KG1 (cell line): ENCODE measurements around the gene ARHGEF19.
"Not testable (repeated sequence)": the region's sequence is repeated elsewhere in the genome, so short reads cannot be mapped to it uniquely, and the experiment has no call there.

ENCODE experiments used
- DNase-seq: peaks from one replicate; lab custom pipeline; 2025; lab: John Stamatoyannopoulos, UW

ARHGEF19 gene

DNA sequence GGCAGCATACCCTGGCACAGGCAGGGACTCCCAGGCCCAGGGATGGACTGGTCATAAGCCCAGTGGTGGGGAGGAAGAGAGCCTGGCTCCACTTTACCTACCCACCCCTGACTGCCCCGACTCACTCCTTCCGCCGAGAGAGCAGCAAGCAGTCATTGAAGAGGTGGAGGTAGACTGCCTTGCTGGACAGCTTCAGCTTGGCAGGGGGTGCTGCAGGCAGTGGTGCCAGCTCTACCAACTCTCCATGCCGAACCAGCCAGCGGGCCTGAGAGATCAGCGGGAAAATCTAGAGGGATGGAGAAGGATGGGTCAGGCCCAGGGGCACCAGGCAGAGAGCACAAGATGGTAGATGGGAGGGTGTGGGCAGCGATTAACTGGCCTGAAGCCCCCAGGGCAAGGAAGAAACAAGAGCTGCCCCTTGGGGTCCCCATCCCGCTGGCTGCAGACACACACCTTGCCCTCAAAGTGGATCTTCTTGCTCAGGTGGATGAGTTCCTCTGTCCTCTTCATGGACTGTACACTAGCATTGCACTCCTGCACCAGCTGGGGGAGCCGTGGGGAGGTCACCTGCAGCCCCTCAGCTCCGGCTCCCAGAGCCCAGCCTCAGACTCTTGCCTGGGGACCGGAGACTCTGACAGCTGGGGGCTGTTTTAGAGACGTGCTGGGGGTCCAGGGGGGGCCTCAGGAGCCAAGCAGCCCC lies 7.7 kb downstream of the ARHGEF19 start:
- no peak for DNase-seq

GRCh38 chr1:16204216-16204615 lies 8.2 kb downstream of the ARHGEF19 start:
- DNase-seq, result no peak

DNA sequence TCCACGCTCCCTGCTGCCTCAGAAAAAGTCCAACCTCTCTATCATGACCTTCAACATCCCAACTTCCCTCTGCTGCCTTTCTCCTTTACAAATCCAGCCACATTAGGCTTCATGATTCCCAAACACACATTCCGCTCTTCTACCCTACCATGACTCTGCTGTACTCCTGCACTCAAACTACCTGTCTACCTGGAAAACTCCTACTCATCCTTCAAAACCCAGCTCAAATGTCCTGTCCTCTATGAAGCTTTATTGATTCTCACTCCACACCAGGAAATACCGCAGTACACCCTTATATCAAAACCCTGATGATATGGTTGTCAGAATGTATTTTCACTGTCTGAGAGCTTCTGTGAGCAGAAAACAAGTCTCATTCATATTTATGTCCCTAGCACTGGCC lies 8.9 kb downstream of the ARHGEF19 start:
- no peak for DNase-seq

- DNase-seq, result no peak
These were observed 9.9 kb downstream of the ARHGEF19 start for GRCh38 chr1:16202281-16203210.

- no peak for DNase-seq
These were observed 12.8 kb downstream of the ARHGEF19 start for GRCh38 chr1:16199700-16200099.

DNA sequence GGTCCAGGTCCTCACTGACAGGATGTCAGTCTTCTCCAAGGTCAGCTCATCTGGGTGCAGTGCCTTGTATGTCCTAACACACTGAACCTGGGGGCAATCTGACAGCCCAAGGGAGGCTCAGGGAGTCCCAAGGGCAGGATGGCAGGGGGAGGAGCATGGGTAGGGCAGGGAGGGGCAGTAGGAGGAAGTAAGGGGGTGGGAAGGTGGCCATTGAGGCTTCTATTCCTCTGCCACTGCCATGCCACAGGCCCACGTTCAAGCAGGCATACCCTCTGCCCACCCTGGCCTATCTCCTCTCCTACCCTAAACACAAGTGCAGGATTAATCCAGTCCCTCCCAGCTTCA lies 13.3 kb downstream of the ARHGEF19 start:
- no peak for DNase-seq

DNA sequence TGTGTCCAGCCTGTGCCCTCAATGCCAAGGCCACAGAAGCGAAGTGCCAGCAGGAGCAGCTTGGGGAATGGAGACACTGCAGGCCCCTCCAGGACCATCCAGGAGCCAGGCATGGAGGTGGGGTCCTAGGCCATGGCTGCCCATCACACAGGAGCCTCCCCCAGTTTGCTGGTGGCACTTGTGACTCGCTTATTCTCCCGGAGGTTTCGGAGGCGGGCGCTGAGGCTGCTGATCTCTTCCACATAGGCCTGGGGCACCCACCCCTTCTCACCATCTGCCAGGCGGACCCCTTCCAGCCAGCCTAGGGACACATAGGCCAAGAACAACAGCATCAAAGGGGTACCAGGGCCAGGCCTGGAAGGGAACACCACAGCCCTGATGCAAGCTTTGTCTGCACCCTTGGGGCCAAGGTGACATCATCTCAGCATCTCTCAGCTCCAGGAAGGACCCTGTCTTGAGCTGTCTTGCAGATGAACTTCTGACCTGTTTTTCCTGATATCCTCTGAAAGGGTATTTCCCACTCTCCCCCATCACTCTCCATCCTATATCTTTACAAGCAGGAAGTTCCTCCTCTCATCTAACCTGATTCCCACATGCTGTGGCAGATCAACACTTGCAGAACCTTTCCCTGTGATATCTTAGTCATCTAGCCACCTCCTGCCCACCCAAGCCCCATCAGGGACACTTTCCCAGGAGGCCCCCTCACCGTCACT lies 13.9 kb downstream of the ARHGEF19 start:
- no peak for DNase-seq

- no peak for DNase-seq
These were observed 15.6 kb downstream of the ARHGEF19 start for GRCh38 chr1:16196874-16197273.

DNA sequence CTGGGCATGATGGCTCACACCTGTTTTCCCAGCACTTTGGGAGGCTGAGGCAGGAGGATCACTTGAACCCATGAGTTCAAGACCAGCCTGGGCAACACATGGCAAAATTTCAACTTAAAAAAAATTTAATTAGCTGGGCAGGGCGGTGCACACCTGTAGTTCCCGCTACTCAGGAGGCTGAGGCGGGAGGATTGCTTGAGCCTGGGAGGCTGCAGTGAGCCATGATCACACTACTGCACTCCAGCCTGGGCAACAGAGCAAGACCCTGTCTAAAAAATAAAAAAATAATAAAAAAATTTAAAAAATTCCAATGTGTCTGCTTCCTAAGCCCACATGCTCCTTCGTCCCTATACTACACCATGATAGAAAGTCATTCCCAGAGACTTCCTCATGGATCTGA lies 16.3 kb downstream of the ARHGEF19 start:
- DNase-seq, result not testable (repeated sequence)

- DNase-seq, result no peak
These were observed 16.9 kb downstream of the ARHGEF19 start for GRCh38 chr1:16195518-16195905.

DNA sequence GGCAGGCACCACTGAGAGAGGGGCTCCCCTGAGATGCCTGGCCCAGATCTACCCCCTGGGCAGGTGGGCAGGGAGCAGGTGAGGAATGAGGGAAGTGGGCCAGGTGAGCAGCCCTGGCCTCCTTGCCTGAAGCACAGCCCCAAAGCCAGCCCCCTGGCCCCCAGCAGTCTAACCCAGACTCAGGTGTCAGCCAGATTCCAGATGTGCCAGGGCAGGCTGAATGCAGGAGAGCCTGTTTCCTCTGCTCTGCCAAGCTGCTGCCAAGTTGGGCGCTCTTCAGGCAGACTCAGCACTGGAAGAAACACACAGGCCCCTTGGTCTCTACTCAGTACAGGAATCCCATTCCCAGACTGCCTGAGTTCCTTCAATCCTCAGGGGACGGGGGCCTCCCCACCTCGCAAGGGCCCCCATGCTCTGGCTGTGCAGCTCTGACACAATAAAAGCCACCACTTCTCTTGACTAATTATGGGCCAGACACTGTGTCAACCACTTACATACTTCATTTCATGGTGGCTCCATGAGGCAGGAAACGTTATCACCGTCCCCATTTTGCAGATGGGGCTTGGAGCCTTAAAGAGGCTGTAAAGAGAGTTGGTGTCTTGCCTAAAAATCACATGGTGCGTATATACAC lies 20.4 kb downstream of the ARHGEF19 start:
- DNase-seq, result no peak

- no peak for DNase-seq
These were observed 21.1 kb downstream of the ARHGEF19 start for GRCh38 chr1:16191309-16191708.

GRCh38 chr1:16189921-16190621 lies 22.4 kb downstream of the ARHGEF19 start:
- DNase-seq, result no peak

DNA sequence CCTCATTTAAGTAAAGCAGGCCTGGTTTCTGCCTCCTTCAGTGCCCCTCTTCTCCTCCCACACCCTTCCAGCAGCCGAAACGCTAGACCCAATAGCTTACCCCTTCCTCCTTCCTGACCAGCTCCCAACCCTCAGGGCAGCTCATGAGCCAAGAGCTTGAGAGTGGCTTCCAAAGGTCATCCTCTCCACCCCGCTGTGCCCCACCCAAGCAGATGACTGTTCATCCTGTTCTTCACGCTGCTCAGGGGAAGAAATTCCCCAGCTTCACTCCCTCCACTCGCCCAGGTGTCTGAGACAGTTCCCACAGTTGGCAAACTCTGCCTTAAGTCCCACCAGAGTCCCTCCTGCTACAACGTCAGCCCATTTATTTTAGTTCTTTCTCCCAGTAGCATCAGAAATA lies 23.4 kb downstream of the ARHGEF19 start:
- no peak for DNase-seq

DNA sequence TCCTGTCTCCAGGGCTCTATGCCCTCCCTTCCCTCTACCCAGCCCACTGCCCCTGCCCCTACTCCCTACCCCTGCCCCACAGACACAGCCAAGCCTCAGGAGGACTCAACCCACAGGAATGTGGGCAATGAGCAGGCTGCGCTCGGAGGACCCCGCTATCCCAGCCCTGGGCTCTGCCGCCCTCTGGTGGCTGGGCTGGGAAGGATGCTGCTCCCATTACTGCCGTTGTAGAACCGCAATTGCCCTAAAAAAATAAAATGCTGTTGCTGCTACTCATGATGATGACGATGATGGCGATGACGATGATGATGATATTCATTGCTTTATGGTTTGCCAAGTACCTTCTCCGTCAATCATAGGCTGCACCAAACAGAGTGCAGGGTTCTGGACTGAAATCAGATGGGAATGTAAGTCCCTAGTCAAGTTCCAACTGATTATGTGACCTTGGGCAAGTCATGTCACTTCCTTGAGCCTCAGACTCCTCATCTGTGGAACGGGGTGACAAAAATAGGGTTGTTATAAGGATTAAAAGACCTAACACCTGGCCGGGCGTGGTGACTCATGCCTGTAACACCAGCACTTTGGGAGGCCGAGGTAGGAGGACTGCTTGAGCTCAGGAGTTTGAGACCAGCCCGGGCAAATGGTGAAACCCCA lies 24.6 kb downstream of the ARHGEF19 start:
- peak; percentile 31 for DNase-seq

DNA sequence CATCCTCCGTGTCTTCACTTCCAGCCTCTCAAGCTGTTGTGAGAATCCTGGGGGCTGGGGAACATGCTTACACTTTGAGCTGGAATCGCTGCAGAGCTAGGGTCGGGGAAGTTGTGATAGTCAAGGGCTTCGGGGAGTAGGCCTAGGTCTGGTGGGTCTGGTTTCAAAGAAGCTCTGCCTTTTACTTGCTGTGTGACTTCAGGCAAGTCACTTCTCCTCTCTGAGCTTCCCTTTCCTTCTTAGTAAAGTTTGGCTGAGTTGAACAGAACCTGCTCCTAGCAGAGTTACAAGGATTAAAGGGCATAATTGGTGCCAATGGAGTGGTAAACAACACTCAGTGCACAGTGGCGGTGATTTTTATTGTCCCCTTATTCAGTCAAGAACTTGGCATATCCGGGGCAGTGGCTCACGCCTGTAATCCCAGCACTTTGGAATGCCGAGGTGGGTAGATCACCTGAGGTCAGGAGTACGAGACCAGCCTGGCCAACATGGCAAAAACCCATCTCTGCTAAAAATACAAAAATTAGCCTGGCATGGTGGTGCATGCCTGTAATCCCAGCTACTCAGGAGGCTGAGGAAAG lies 25.7 kb downstream of the ARHGEF19 start:
- no peak for DNase-seq

GRCh38 chr1:16184557-16185303 lies 27.7 kb downstream of the ARHGEF19 start:
- DNase-seq, result no peak

GRCh38 chr1:16183765-16184556 lies 28.5 kb downstream of the ARHGEF19 start:
- no peak for DNase-seq

DNA sequence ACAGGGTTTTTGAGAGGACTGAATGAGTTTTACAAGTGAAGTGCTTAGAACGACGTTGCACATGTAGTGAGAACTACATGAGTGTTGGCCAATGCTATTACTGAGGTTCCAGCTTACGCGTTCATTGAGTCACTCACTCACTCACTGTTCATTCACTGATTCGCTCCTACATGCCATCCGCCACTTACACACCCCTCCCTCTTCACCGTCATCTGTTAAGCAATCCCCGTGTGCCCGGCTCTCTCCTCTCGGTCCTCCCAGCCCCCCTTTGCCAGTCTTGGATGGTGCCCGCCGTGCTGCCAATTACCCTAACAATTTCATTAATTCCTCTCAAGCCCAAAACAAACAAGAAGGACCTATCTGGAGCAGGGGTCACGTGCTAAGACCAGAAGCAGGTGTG lies 29.3 kb downstream of the ARHGEF19 start:
- no peak for DNase-seq
